Liver (tissue), 3 donors: ENCODE results near the gene CNIH2.

ENCODE experiments used
- CTCF ChIP-seq: fragments of 150-350 bp; IDR thresholded peaks from 2 replicates; pipeline ENCODE4 v1.5.1; 2017; ENCODE audit warnings: improper control_type of control experiment, low read depth, low read length; ENCODE audit not compliant: missing input control
- GABPA ChIP-seq, 2 donors: IDR thresholded peaks in 1 of 2; conservative IDR thresholded peaks in 1 of 2; 2 replicates each; pipeline ENCODE4 v1.6.1; 2016; ENCODE audit warnings: antibody characterized with exemption in 2 of 2, mild to moderate bottlenecking in 1 of 2, moderate library complexity in 1 of 2
- RAD21 ChIP-seq, 2 donors: IDR thresholded peaks; 2 replicates each; pipeline ENCODE4 v1.6.1; 2016; ENCODE audit warnings: antibody characterized with exemption in 2 of 2, mild to moderate bottlenecking in 2 of 2
- TAF1 ChIP-seq: conservative IDR thresholded peaks from 2 replicates; pipeline ENCODE4 v1.6.1; 2016; ENCODE audit warnings: antibody characterized with exemption, mild to moderate bottlenecking
- TF ChIP-seq, protein P1 (sequence below): IDR thresholded peaks from 2 replicates; pipeline ENCODE4 v1.6.1; 2016; ENCODE audit warnings: antibody characterized with exemption, mild to moderate bottlenecking
- TF ChIP-seq, protein P2 (sequence below): IDR thresholded peaks from 2 replicates; pipeline ENCODE4 v1.6.1; 2016; ENCODE audit warnings: antibody characterized with exemption
- donor health status: healthy.
- donor health status: healthy.

- no peak for TF ChIP-seq CTCF
- TF ChIP-seq, protein P1, sequence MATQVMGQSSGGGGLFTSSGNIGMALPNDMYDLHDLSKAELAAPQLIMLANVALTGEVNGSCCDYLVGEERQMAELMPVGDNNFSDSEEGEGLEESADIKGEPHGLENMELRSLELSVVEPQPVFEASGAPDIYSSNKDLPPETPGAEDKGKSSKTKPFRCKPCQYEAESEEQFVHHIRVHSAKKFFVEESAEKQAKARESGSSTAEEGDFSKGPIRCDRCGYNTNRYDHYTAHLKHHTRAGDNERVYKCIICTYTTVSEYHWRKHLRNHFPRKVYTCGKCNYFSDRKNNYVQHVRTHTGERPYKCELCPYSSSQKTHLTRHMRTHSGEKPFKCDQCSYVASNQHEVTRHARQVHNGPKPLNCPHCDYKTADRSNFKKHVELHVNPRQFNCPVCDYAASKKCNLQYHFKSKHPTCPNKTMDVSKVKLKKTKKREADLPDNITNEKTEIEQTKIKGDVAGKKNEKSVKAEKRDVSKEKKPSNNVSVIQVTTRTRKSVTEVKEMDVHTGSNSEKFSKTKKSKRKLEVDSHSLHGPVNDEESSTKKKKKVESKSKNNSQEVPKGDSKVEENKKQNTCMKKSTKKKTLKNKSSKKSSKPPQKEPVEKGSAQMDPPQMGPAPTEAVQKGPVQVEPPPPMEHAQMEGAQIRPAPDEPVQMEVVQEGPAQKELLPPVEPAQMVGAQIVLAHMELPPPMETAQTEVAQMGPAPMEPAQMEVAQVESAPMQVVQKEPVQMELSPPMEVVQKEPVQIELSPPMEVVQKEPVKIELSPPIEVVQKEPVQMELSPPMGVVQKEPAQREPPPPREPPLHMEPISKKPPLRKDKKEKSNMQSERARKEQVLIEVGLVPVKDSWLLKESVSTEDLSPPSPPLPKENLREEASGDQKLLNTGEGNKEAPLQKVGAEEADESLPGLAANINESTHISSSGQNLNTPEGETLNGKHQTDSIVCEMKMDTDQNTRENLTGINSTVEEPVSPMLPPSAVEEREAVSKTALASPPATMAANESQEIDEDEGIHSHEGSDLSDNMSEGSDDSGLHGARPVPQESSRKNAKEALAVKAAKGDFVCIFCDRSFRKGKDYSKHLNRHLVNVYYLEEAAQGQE, result no peak
- no peak for TF ChIP-seq RAD21 (IDR thresholded peaks at IDR 0.05)
- TF ChIP-seq TAF1, result no peak
- TF ChIP-seq, protein P2, sequence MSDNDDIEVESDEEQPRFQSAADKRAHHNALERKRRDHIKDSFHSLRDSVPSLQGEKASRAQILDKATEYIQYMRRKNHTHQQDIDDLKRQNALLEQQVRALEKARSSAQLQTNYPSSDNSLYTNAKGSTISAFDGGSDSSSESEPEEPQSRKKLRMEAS, result no peak
- no peak for TF ChIP-seq GABPA (IDR thresholded peaks at IDR 0.05 in 1 of 2, conservative IDR thresholded peaks at IDR 0.05 in 1 of 2)
These were observed 26.2 kb upstream of the CNIH2 start for GRCh38 chr11:66251809-66252208.
